ENCODE measurements around the gene CPEB2.

The CPEB2 gene

DNA sequence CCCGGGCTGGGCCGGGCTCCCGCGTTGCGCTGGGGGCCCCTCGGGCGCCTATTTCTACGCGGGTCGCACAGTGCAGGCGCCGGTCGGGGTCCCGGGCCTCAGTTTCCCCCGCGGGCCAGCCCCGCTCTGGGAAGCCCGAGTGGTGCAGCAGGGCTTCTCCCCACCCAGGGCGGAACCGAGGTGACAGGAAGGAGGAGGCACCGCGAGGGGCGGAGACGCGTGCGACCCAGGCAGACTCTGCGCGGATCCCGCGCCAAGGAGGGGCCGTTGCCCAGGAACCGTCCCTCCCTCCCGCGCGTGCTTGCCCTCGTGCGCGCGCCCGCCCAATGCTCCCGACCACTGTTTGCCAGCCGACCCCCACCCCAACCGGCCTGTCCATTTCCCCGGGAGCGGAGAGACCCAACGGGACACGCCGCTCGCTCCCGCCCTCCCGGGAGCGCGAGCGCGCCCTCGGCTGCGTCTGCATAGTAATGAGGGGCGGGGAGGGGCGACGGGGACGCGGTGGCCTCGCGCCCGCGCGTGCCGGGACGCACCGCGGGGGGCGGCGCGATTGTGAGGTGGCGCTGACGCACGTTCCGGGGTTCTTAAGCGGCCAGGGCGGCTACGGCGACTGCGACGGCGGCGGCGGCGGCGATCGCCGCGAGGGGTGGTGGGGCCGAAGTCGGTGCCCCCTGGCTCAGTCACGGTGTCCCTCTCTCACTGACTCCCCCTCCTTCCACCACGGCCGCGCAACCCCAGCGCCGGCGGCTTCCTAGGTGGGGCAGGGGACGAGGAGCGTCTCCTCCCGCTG lies at the start of gene CPEB2:
CPEB2 (plus strand) TSS at position 613 of the 790 bp plus-strand sequence. CDS start 193 bp downstream, outside the sequence.
- in situ Hi-C loops (cut with MboI; ENCODE audit: low sequenced_read_pairs), result no loop called here

DNA sequence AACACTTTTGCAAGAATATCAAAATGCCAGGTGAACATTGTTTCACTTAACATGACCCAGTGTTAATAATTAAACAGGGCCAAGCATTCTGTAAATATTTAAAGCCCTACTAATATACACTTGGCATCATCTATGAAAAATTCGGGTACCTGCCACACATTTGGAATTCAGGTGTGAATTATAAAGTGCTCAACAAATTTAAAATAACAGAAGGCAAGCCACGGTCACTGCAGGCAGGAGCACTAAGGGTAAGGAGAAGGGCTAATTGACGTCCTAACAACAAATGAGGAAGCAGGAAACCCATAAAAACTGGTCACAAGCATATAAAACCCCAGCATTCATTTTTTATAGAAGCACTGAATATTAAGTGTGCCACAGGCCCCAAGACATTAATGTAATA lies 43.8 kb upstream of the CPEB2 start:
- in situ Hi-C loops (cut with MboI; ENCODE audit: low sequenced_read_pairs), result no loop called here

DNA sequence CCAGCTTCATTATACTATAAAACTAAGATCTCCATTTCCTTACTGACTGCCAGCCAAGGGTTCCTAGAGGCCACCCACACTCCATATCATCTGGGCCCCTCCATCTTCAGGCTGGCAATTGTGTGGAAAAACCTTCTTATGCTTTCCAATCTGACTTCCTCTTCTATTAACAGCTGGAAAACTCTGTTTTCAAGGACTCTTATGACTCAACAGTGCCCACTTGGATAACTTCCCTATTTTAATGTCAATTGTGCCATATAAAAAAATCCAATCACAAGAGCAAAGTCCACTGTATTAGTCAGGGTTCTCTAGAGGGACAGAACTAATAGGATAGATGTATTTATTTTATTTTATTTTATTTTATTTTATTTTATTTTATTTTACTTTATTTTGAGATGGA lies 41.0 kb upstream of the CPEB2 start:
- in situ Hi-C loops (cut with MboI; ENCODE audit: low sequenced_read_pairs), result no loop called here

- in situ Hi-C loops (cut with MboI; ENCODE audit: low sequenced_read_pairs), result no loop called here
These were observed 37.2 kb upstream of the CPEB2 start for GRCh38 chr4:14965071-14965470.

GRCh38 chr4:14967982-14968381 lies 34.3 kb upstream of the CPEB2 start:
- in situ Hi-C loops (cut with MboI; ENCODE audit: low sequenced_read_pairs), result no loop called here

GRCh38 chr4:14977830-14978229 lies 24.5 kb upstream of the CPEB2 start:
- in situ Hi-C loops (cut with MboI; ENCODE audit: low sequenced_read_pairs), result no loop called here

DNA sequence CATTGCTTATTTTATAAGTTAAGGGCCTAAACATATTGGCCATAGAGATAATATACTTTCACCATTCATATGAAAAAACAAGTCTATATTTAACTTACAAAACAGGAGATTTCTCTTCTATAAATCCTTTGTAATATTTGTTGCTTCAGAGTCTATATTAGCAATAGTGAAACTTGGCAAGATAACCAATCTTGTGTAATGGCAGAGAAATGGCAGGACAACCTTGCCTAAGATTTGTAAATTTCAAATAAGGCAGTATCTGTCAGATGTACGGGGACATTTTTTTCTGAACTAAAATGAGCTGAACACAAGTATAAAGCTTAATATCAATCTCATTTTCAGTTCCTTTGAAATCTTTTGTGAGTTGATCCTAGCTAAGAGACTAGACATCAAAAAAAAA lies 17.8 kb upstream of the CPEB2 start:
- in situ Hi-C loops (cut with MboI; ENCODE audit: low sequenced_read_pairs), result no loop called here

DNA sequence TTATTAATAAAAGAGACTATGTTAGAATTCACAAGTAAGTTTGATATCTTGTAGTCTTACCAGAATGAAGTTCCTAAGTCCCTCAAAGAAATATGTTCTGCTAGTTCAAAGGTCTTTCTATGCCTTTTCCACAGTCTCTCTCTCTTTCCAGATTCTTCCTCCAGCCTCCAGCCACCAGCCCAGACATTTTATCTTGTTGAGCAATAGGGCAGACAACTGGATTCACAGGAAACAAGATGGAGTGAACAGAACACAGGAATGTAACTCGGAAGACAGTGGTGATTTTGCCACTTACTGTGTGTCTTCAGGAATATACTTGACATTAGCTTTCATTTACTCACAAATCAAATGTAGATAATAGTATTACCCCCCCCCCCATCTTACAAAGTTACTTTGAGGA lies 17.1 kb upstream of the CPEB2 start:
- in situ Hi-C loops (cut with MboI; ENCODE audit: low sequenced_read_pairs), result no loop called here

GRCh38 chr4:14985843-14986242 lies 16.4 kb upstream of the CPEB2 start:
- in situ Hi-C loops (cut with MboI; ENCODE audit: low sequenced_read_pairs), result no loop called here

DNA sequence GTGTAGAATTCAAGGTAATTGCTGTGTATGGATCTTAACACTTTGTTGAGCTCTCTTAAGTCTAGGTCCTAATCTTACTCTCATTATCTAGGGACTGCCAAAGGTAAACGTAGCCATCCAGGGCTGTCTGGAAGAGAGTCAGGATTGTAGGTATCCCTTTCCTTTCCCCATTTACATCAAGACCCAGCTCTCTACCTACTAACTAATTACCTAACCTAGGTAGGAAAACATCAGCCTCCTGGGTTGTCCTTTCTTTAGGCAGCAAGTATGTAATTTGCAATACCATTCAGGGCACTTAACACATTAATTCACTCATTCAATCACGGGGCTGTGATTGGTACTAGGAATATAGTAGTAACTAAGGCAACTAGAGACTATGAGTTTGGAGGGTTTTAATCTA lies 15.2 kb upstream of the CPEB2 start:
- in situ Hi-C loops (cut with MboI; ENCODE audit: low sequenced_read_pairs), result no loop called here

DNA sequence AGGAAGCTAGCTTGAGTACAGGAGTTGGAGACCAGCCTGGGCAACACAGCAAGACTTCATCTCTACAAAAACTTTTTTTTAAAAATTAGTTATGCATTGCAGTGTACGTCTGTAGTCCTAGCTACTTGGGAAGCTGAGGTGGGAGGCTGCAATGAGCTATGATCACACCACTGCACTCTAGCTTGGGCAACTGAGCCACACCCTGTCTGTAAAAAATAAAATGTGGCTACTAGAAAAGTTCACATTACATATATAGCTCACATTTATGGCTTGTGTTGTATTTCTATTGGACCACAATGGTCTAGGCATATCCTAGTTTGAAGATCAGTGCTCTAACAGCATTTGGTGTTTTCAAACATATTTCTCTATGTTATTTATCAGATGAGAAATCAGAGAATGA lies 11.8 kb upstream of the CPEB2 start:
- in situ Hi-C loops (cut with MboI; ENCODE audit: low sequenced_read_pairs), result no loop called here

GRCh38 chr4:14994242-14994641 lies 8.0 kb upstream of the CPEB2 start:
- in situ Hi-C loops (cut with MboI; ENCODE audit: low sequenced_read_pairs), result no loop called here

- in situ Hi-C loops (cut with MboI; ENCODE audit: low sequenced_read_pairs), result no loop called here
These were observed 923 bp upstream of the CPEB2 start for GRCh38 chr4:15001248-15001868.

DNA sequence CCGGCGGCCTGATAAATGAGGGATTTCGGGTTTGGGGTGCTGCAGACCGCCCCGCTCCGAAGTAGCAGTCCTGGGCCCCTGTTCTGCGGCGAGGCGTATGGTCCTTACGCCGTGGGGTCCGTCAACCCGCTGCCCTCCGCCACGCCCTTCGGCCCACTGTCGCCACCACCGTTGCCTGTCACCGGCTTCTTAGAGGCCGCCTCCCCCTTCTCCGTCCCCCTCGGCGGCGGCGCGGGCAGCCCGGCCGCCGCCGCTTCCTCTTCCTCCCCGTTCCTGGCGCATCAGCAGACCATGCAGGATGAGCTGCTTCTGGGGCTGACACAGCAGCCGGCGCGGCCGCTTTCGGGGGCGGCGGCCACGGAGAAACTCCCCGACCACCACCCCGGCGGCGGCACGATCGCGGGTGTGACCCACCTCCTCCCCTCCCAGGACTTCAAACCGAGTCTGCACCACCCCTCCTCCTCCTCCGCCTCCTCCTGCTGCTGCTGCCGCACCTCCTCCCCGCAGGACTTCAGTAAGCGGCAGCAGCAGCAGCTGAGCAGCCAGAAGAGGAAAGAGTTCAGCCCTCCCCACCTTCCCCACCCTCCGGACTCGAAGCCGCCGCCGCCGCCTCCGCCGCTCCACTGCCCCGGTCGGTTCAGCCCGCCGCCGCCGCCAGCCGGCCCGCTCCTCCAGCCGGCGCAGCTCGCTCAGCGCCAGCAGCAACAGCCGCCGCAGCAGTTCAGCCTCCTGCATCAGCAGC lies 549 bp downstream of the CPEB2 start:
- in situ Hi-C loops (cut with MboI; ENCODE audit: low sequenced_read_pairs), result no loop called here

- in situ Hi-C loops (cut with MboI; ENCODE audit: low sequenced_read_pairs), result no loop called here
These were observed 1.2 kb downstream of the CPEB2 start for GRCh38 chr4:15003401-15003890.

GRCh38 chr4:15003891-15004738 lies 1.8 kb downstream of the CPEB2 start:
- in situ Hi-C loops (cut with MboI; ENCODE audit: low sequenced_read_pairs), result no loop called here

DNA sequence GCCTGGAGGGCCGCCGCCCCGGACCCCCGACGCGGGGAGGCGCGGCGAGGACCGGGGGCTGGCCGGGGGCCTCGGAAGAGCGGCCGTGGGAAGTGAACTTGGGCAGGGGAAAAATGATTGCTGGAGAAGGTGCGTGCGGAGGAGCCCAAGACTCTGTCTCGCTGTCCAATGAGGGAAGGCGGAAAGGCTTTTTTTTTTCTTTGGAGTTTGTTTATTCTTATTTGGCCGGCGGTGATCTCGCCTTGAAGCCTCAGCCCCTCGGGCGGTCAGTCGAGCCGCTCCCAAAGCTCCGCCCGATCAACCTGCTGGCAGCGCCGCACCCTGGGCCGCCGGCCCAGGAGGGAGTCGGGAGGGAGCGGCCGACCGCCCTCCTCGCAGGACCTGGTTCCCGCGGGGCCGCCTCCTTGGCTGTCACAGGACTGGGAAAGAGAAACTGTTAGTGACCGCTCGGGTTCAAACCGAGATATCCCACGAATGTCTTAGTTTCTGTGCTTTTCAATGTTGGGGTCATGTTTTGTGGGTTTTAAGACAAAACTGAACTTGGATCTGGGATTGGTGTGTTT lies 2.5 kb downstream of the CPEB2 start:
- in situ Hi-C loops (cut with MboI; ENCODE audit: low sequenced_read_pairs), result no loop called here

DNA sequence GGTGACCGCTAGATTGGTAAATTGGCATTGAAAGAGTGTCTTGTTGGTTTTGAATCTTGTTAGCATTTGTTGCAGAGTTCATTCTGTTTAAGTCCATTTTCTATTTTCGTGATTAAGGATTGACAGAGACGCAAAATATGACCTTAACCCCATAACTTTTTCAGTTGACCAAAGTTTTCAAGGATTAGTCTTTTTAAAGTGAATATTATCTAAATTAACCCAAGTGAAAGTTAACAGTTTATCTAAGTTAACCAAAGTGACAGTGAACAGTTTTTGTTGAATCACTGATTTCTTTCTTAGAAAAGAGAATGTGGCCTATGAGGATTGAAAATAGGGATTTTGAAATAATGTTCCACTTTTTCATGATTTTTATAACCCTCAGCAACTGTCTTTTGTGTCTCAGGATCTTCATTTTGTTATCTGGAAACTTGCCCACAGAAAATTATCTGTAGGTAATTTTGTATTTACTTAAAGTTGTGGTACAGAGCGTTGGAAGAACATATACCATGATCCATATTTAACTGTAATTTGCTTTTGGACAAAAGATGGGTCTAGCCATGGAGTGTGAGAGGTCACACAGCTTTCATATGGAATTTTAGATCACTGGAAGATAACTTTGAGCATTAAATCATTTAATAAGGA lies 3.3 kb downstream of the CPEB2 start:
- in situ Hi-C loops (cut with MboI; ENCODE audit: low sequenced_read_pairs), result no loop called here

- in situ Hi-C loops (cut with MboI; ENCODE audit: low sequenced_read_pairs), result no loop called here
These were observed 4.2 kb downstream of the CPEB2 start for GRCh38 chr4:15006416-15007024.

- in situ Hi-C loops (cut with MboI; ENCODE audit: low sequenced_read_pairs), result no loop called here
These were observed 4.9 kb downstream of the CPEB2 start for GRCh38 chr4:15007201-15007600.

All from hTERT RPE-1 (cell line).